ENCODE measurements around the gene MED13L.

Gene MED13L

GRCh38 chr12:116277467-116278278, at the start of gene MED13L:
Gene MED13L, minus strand, starts transcription at chr12:116277693. Its CDS starts 562 bp downstream, at chr12:116277131.
- peak; percentile 82 to 83 for DNase-seq

- no peak for DNase-seq
Observed at GRCh38 chr12:116325336-116325664, 47.8 kb upstream of the MED13L start.

- DNase-seq, result no peak
Observed at GRCh38 chr12:116324654-116325335, 47.3 kb upstream of the MED13L start.

- DNase-seq, result no peak
Observed at GRCh38 chr12:116323406-116324386, 46.2 kb upstream of the MED13L start.

GRCh38 chr12:116321913-116322312, 44.4 kb upstream of the MED13L start:
- DNase-seq, result no peak

- no peak for DNase-seq
Observed at GRCh38 chr12:116320791-116321217, 43.3 kb upstream of the MED13L start.

- DNase-seq, result peak; percentile 21 to 40
Observed at GRCh38 chr12:116319898-116320621, 42.6 kb upstream of the MED13L start.

- no peak for DNase-seq
Observed at GRCh38 chr12:116319233-116319897, 41.9 kb upstream of the MED13L start.

GRCh38 chr12:116318576-116319232, 41.2 kb upstream of the MED13L start:
- DNase-seq, result no peak

GRCh38 chr12:116317986-116318575, 40.6 kb upstream of the MED13L start:
- no peak for DNase-seq

GRCh38 chr12:116317139-116317538, 39.6 kb upstream of the MED13L start:
- DNase-seq, result no peak

- DNase-seq, result no peak
Observed at GRCh38 chr12:116314477-116314876, 37.0 kb upstream of the MED13L start.

GRCh38 chr12:116313194-116313927, 35.9 kb upstream of the MED13L start:
- no peak for DNase-seq

- DNase-seq, result no peak
Observed at GRCh38 chr12:116310082-116310481, 32.6 kb upstream of the MED13L start.

- no peak for DNase-seq
Observed at GRCh38 chr12:116309343-116309742, 31.9 kb upstream of the MED13L start.

GRCh38 chr12:116308647-116309046, 31.2 kb upstream of the MED13L start:
- DNase-seq, result no peak

GRCh38 chr12:116306968-116307367, 29.5 kb upstream of the MED13L start:
- no peak for DNase-seq

- no peak for DNase-seq
Observed at GRCh38 chr12:116306506-116306905, 29.0 kb upstream of the MED13L start.

GRCh38 chr12:116304621-116305020, 27.1 kb upstream of the MED13L start:
- no peak for DNase-seq

- no peak for DNase-seq
Observed at GRCh38 chr12:116303929-116304328, 26.4 kb upstream of the MED13L start.
